OCI-LY3 (cell line): ENCODE data around the gene CLEC20A.

Source experiments
- H2AFZ ChIP-seq: fragments of 200-600, 300-600 bp; shearing (Covaris generic); 2 replicates; pipeline ENCODE4 v1.6.0; 2014; ENCODE audit warnings: antibody characterized with exemption, low read depth, low read length
- H3K27ac ChIP-seq: fragments of 200-600, 300-600 bp; sonication (generic); 2 replicates; pipeline ENCODE4 v1.5.1; 2014; ENCODE audit warnings: mild to moderate bottlenecking, low read length, moderate library complexity, mixed read lengths
- H3K27me3 ChIP-seq: fragments of 200-600, 300-600 bp; sonication (generic); 2 replicates; pipeline ENCODE4 v1.6.1; 2014; ENCODE audit warnings: low read depth, low read length, mixed read lengths
- H3K36me3 ChIP-seq: fragments of 200-600, 300-600 bp; sonication (generic); replicated peaks from 2 replicates; pipeline ENCODE3; 2014; ENCODE audit warnings: low read depth, low read length, mixed read lengths
- H3K4me1 ChIP-seq: fragments of 300-600, 200-600 bp; sonication (generic); 2 replicates; pipeline ENCODE4 v1.6.1; 2014; ENCODE audit warnings: low read length, mixed read lengths
- H3K4me2 ChIP-seq: fragments of 200-600, 300-600 bp; sonication (generic); 2 replicates; pipeline ENCODE4 v1.6.1; 2014; ENCODE audit warnings: low read length, mixed read lengths
- H3K4me3 ChIP-seq: fragments of 300-600, 200-600 bp; sonication (generic); 2 replicates; pipeline ENCODE4 v1.5.1; 2014; ENCODE audit warnings: antibody characterized with exemption, mild to moderate bottlenecking, low read length, moderate library complexity
- H3K79me2 ChIP-seq: fragments of 300-600, 200-600 bp; shearing (Covaris generic); 2 replicates; pipeline ENCODE4 v1.6.1; 2014; ENCODE audit warnings: mild to moderate bottlenecking, low read length, mixed read lengths
- H3K9ac ChIP-seq: fragments of 300-600, 200-600 bp; shearing (Covaris generic); 2 replicates; pipeline ENCODE4 v1.6.0; 2014; ENCODE audit warnings: mild to moderate bottlenecking, low read length, moderate library complexity
- H3K9me3 ChIP-seq: fragments of 200-600, 300-600 bp; shearing (Covaris generic); 2 replicates; pipeline ENCODE4 v1.6.1; 2014; ENCODE audit warnings: low read length, mixed read lengths; ENCODE audit not compliant: insufficient read depth
- H4K20me1 ChIP-seq: fragments of 200-600, 300-600 bp; sonication (generic); 2 replicates; pipeline ENCODE4 v1.6.1; 2016; ENCODE audit warnings: low read length, mixed read lengths; ENCODE audit not compliant: insufficient read depth
- CTCF ChIP-seq: fragments of 200-600, 300-600 bp; sonication (generic); IDR thresholded peaks from 2 replicates; pipeline ENCODE4 v1.5.1; 2014; ENCODE audit warnings: antibody characterized with exemption, low read length, low read depth
- EZH2phosphoT487 ChIP-seq: fragments of 200-600 bp; shearing (Covaris generic); IDR thresholded peaks from 2 replicates; pipeline ENCODE4 v1.6.1; 2018; ENCODE audit warnings: antibody characterized with exemption, mixed run types, low read depth

CLEC20A gene

GRCh38 chr1:178456472-178456871 lies 40.3 kb downstream of the CLEC20A start:
- Histone ChIP-seq H4K20me1 (no peaks in the 10 kb centered on the region), H3K4me2 (no peak overlapping the region), H3K4me3 (no peak overlapping the region), H3K4me1 (no peaks in the 10 kb centered on the region), H3K79me2 (no peaks in the 10 kb centered on the region), H3K9ac (no peak overlapping the region), H3K27ac (no peak overlapping the region), H2AFZ (no peak overlapping the region), H3K27me3 (no peaks in the 10 kb centered on the region), H3K36me3 (no peaks in the 10 kb centered on the region), H3K9me3 (no peaks in the 10 kb centered on the region)
- TF ChIP-seq CTCF (no peak), EZH2phosphoT487 (no peak)

- Histone ChIP-seq H3K36me3 (no peaks in the 10 kb centered on the region), H3K9ac (no peak overlapping the region), H3K4me2 (no peak overlapping the region), H3K79me2 (no peaks in the 10 kb centered on the region), H3K4me3 (no peak overlapping the region), H3K27me3 (no peaks in the 10 kb centered on the region), H2AFZ (no peak overlapping the region), H4K20me1 (no peaks in the 10 kb centered on the region), H3K4me1 (no peaks in the 10 kb centered on the region), H3K9me3 (no peaks in the 10 kb centered on the region), H3K27ac (no peak overlapping the region)
- TF ChIP-seq EZH2phosphoT487: no peak
- TF ChIP-seq CTCF: no peak
These were observed 44.8 kb downstream of the CLEC20A start for GRCh38 chr1:178452013-178452412.

- Histone ChIP-seq H3K4me3 (no peak overlapping the region), H3K9me3 (no peaks in the 10 kb centered on the region), H3K9ac (no peak overlapping the region), H2AFZ (no peak overlapping the region), H3K4me1 (no peaks in the 10 kb centered on the region), H3K27me3 (no peaks in the 10 kb centered on the region), H3K4me2 (no peak overlapping the region), H4K20me1 (no peaks in the 10 kb centered on the region), H3K79me2 (no peaks in the 10 kb centered on the region), H3K27ac (no peak overlapping the region), H3K36me3 (no peaks in the 10 kb centered on the region)
- TF ChIP-seq CTCF: no peak
- TF ChIP-seq EZH2phosphoT487: no peak
These were observed 45.2 kb downstream of the CLEC20A start for GRCh38 chr1:178451529-178451928.

DNA sequence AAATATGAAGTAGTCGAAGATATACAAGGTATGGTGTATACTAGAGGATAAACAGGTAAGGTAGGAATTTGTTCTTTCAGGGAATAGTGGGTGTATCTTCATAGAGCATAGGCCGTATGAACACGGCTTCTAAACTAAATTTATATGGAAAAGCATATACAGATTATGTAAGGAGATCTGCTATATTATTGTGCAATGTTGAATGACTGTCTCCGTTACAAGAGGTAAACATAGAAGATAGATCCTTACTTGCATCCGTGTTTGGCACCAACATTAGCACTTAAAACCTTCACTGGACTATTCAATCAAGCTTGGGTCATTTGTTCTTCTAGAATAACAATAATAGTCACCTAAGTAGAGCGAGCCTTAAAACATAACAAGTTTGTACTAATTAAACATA lies 45.9 kb downstream of the CLEC20A start:
- H3K4me2 ChIP-seq: no peak overlapping the region

More for the DNA sequence above, 45.9 kb downstream of the CLEC20A start:
- Histone ChIP-seq H2AFZ (no peak overlapping the region), H3K27ac (no peak overlapping the region), H3K4me1 (no peaks in the 10 kb centered on the region), H3K27me3 (no peaks in the 10 kb centered on the region), H4K20me1 (no peaks in the 10 kb centered on the region), H3K9me3 (no peaks in the 10 kb centered on the region), H3K79me2 (no peaks in the 10 kb centered on the region), H3K4me3 (no peak overlapping the region), H3K9ac (no peak overlapping the region), H3K36me3 (no peaks in the 10 kb centered on the region)
- TF ChIP-seq CTCF (no peak), EZH2phosphoT487 (no peak)
